NCI-H446 (cell line): ENCODE results near the gene LYPD6.

Experiments
- DNase-seq, 2 experiments: peaks; one replicate each; lab custom pipeline; 2025; lab: John Stamatoyannopoulos, UW

Gene LYPD6

DNA sequence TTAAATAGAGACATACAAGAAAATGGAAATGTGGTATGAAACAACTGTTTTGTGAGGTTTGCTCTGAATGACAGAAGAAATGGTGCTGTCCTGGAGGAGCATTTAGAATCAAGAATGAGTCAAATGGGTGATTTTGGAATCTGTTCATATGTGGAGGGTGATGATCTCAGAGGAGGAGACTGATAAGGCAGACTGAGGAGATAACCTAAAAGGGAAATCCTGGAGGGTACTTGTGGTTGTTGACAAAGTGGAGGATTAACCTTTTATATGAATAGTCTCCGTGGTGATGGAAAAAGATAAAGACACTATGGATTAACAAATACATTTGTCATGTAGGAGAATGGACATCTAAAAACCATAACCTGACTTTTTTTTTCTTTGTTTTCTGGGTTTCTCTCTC is 183.1 kb downstream of the LYPD6 start:
- no peak for DNase-seq
